ENCODE data around the gene BAX. TPM values are rescaled to one million over a fixed set of nuclear protein-coding genes. Genes with fewer than 3 reads are reported as not detected.

The BAX gene
- total and polyA plus RNA-seq, 9 of the 15 experiments (the other 6 are each of a cell fraction or from before 2014, with no cell fraction given), result 3.2 to 95.4 (median 44.5) TPM

DNA sequence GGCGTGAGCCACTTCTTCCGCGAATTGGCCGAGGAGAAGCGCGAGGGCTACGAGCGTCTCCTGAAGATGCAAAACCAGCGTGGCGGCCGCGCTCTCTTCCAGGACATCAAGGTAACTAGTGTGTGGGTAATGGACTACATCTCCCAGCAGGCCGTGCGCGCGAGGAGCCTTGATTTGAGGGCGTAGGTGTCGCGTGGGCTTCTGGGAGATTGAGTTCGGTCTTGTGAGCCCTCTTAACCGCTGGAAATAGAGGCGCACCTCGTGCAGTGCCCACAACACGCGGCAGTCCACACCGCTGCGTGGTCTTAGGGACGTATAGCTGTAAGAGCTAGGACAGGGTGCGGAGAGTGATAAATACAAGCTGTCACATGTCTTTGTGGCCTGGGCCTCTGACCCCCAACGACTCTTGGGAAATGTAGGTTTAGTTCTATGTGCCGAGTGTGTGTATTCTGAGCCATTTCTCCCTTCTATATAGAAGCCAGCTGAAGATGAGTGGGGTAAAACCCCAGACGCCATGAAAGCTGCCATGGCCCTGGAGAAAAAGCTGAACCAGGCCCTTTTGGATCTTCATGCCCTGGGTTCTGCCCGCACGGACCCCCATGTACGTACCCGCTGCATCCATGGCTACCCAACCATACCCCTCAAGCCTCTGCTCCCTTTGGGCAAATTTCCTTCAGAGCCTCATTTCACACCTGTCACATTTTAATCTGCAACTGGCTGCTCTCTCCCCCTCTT lies 11.3 kb downstream of the BAX start (continued):
- TF ChIP-seq, protein P1, sequence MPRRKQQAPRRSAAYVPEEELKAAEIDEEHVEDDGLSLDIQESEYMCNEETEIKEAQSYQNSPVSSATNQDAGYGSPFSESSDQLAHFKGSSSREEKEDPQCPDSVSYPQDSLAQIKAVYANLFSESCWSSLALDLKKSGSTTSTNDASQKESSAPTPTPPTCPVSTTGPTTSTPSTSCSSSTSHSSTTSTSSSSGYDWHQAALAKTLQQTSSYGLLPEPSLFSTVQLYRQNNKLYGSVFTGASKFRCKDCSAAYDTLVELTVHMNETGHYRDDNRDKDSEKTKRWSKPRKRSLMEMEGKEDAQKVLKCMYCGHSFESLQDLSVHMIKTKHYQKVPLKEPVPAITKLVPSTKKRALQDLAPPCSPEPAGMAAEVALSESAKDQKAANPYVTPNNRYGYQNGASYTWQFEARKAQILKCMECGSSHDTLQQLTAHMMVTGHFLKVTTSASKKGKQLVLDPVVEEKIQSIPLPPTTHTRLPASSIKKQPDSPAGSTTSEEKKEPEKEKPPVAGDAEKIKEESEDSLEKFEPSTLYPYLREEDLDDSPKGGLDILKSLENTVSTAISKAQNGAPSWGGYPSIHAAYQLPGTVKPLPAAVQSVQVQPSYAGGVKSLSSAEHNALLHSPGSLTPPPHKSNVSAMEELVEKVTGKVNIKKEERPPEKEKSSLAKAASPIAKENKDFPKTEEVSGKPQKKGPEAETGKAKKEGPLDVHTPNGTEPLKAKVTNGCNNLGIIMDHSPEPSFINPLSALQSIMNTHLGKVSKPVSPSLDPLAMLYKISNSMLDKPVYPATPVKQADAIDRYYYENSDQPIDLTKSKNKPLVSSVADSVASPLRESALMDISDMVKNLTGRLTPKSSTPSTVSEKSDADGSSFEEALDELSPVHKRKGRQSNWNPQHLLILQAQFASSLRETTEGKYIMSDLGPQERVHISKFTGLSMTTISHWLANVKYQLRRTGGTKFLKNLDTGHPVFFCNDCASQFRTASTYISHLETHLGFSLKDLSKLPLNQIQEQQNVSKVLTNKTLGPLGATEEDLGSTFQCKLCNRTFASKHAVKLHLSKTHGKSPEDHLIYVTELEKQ (CRISPR knock-in tag; IDR thresholded peaks at IDR 0.05), result no peak
- TF ChIP-seq EGR1 (conservative IDR thresholded peaks at IDR 0.05) (0 out of 2 replicates have a peak, but pooled peaks have one; percentile 4), ZNF830 (CRISPR knock-in tag; IDR thresholded peaks at IDR 0.05) (no peak), NFYB (IDR thresholded peaks at IDR 0.05; ENCODE audit: extremely low read depth, insufficient read length) (no peak), SAP30 (IDR thresholded peaks at IDR 0.05; ENCODE audit: borderline replicate concordance, insufficient read depth, low read depth, low read length, poor library complexity, severe bottlenecking) (no peak), TEAD4 (IDR thresholded peaks at IDR 0.05; ENCODE audit: low read length) (peak; percentile 9; the same call in 1 of the 2 replicates), TEAD4 (CRISPR knock-in tag; IDR thresholded peaks at IDR 0.05; ENCODE audit: borderline replicate concordance) (no peak), PHTF2 (CRISPR knock-in tag; IDR thresholded peaks at IDR 0.05) (peak; percentile 95; the same call in 1 of the 2 replicates), MYC (IDR thresholded peaks at IDR 0.05; ENCODE audit: low read depth, low read length) (peak; percentile 54; the same call in 1 of the 2 replicates), MYC (CRISPR knock-in tag; IDR thresholded peaks at IDR 0.05; ENCODE audit: borderline replicate concordance, low read depth) (peak; percentile 37; the same call in 1 of the 2 replicates)
- TF ChIP-seq, protein P2, sequence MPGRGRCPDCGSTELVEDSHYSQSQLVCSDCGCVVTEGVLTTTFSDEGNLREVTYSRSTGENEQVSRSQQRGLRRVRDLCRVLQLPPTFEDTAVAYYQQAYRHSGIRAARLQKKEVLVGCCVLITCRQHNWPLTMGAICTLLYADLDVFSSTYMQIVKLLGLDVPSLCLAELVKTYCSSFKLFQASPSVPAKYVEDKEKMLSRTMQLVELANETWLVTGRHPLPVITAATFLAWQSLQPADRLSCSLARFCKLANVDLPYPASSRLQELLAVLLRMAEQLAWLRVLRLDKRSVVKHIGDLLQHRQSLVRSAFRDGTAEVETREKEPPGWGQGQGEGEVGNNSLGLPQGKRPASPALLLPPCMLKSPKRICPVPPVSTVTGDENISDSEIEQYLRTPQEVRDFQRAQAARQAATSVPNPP (IDR thresholded peaks at IDR 0.05; ENCODE audit: borderline replicate concordance, insufficient read depth, insufficient read length), result no peak
- TF ChIP-seq, protein P3, sequence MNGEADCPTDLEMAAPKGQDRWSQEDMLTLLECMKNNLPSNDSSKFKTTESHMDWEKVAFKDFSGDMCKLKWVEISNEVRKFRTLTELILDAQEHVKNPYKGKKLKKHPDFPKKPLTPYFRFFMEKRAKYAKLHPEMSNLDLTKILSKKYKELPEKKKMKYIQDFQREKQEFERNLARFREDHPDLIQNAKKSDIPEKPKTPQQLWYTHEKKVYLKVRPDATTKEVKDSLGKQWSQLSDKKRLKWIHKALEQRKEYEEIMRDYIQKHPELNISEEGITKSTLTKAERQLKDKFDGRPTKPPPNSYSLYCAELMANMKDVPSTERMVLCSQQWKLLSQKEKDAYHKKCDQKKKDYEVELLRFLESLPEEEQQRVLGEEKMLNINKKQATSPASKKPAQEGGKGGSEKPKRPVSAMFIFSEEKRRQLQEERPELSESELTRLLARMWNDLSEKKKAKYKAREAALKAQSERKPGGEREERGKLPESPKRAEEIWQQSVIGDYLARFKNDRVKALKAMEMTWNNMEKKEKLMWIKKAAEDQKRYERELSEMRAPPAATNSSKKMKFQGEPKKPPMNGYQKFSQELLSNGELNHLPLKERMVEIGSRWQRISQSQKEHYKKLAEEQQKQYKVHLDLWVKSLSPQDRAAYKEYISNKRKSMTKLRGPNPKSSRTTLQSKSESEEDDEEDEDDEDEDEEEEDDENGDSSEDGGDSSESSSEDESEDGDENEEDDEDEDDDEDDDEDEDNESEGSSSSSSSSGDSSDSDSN (IDR thresholded peaks at IDR 0.05; ENCODE audit: borderline replicate concordance in 1 of 2, low read depth in 2 of 2, low read length in 2 of 2), result no peak
- TF ChIP-seq, protein P4, sequence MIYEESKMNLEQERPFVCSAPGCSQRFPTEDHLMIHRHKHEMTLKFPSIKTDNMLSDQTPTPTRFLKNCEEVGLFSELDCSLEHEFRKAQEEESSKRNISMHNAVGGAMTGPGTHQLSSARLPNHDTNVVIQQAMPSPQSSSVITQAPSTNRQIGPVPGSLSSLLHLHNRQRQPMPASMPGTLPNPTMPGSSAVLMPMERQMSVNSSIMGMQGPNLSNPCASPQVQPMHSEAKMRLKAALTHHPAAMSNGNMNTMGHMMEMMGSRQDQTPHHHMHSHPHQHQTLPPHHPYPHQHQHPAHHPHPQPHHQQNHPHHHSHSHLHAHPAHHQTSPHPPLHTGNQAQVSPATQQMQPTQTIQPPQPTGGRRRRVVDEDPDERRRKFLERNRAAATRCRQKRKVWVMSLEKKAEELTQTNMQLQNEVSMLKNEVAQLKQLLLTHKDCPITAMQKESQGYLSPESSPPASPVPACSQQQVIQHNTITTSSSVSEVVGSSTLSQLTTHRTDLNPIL (CRISPR knock-in tag; IDR thresholded peaks at IDR 0.05), result 0 out of 2 replicates have a peak, but pooled peaks have one; percentile 5
- TF ChIP-seq, protein P5, sequence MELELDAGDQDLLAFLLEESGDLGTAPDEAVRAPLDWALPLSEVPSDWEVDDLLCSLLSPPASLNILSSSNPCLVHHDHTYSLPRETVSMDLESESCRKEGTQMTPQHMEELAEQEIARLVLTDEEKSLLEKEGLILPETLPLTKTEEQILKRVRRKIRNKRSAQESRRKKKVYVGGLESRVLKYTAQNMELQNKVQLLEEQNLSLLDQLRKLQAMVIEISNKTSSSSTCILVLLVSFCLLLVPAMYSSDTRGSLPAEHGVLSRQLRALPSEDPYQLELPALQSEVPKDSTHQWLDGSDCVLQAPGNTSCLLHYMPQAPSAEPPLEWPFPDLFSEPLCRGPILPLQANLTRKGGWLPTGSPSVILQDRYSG (tag; conservative IDR thresholded peaks at IDR 0.05; ENCODE audit: low read depth), result no peak
